GM21717 (cell line): ENCODE results near the gene PPP1R26.
"Not testable (repeated sequence)": the region's sequence is repeated elsewhere in the genome, so short reads cannot be mapped to it uniquely, and the experiment has no call there.

Experiments
- ATAC-seq: cut with Tn5 transposase; IDR thresholded peaks from one replicate; pipeline ENCODE4 v1.9.1; 2021; ENCODE audit warnings: mild to moderate bottlenecking, moderate library complexity; ENCODE audit not compliant: unreplicated experiment

PPP1R26 gene, protein sequence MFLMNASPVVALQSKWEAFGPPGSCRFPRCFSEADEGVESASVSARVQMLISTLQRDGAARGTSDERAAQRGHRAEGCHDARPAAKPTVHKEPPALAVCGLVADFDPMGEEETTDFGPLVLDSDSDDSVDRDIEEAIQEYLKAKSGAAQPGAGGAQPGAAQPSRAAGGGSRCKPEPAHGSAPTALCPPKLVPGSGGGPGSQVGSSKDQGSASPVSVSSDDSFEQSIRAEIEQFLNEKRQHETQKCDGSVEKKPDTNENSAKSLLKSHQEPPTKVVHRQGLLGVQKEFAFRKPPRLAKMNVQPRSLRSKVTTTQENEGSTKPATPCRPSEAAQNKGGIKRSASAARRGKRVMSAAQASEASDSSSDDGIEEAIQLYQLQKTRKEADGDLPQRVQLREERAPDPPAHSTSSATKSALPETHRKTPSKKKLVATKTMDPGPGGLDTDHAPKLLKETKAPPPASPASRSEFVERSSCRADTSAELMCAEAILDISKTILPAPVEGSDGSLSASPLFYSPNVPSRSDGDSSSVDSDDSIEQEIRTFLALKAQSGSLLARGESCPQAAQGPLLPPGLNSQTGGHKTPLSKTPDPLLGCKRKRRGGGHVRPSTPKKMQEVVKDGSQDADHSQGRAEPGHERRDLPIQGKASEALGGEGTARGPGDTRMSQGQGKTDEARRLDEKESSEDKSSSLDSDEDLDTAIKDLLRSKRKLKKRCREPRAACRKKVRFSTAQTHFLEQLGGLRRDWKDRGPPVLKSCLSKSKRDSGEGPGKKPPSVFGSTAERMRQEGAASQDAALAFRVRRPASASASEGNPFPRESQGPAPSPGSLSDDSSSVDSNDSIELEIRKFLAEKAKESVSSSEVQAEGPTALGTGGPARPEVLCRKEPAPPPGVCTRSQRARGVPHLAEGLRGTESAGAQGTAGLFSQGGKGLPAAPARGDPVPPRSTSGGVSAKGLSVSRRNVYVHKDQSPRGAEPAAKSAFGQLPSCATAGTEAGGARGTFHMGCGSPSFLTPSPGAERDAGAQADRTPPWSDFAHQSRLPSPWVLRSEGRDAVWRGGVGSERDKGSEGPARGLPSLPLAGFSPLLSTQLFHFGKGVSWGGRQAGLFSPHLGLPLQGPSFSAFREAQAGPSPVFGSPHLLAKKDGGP (N-terminal part only)

DNA sequence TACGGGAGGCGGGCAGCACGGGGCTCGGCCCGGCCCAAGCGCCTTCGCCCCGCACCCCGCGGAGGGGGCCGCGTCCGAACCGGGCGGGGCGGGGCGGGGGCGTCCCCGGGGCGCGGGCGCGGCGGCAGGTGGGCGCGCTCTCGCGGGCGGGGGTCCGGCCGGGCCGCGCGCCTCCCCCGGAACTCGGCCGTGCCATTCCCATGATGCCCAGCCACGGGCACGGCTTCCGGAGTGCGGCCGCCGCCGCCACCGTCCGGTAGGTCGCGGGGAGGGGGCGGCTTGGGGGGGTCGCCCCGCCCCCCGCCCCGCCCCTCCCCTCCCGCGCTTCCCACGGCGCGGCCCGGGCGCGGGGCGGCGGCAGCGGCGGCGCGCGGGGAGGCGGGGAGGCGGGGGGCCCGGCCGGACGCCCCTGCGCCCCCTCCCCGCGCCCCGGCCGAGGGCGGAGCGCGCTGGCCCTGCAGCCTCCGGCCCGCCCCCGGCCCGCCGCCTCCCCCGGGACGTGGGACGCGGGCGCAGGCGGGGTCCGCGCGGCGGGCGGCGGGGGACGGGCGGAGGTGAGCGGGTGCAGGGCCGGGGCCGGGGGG, at the start of gene PPP1R26:
TSS of gene PPP1R26 (plus strand) at position 314 of the 584 bp plus-strand sequence. CDS start 4,729 bp downstream, outside the sequence.
- ATAC-seq = no peak

DNA sequence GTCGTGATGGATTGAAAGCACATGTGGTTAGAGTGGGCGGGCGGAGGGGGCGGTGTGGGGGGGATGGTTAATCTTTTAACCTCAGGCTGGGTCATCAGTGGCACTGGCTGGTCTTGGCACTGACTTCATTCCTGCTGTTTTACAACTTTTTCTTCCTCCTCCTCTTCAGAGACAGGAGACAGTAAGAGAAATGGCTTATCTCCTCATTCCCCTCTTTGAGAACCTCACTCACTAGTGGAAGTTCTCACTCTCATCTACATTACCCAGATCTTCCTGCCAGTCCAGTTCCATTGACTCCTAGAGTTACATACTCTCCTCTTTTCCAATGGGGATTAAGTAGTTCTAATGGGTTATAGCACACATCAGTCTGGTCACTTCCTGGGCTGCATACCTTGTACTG, 42.3 kb upstream of the PPP1R26 start:
- ATAC-seq = no peak

DNA sequence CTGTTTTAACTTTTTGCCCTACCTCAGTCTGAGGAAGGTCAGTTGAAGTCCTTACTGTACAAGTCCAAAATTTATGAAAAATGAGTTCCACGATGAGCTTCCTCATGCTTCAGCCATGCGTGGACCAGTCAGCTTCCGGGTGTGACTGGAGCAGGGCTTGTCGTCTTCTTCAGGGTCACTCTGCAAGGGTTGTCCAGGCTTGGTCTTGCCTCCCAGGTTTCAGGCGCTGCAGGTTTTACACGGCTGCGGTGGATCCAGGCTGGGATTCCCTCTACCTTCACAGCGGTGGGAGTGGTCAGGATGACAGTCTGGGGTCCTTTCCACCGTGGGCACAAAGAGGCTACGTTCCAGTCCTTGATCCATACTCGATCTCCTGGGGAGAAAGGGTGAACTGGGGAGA, 41.9 kb upstream of the PPP1R26 start:
- ATAC-seq = not testable (repeated sequence)

DNA sequence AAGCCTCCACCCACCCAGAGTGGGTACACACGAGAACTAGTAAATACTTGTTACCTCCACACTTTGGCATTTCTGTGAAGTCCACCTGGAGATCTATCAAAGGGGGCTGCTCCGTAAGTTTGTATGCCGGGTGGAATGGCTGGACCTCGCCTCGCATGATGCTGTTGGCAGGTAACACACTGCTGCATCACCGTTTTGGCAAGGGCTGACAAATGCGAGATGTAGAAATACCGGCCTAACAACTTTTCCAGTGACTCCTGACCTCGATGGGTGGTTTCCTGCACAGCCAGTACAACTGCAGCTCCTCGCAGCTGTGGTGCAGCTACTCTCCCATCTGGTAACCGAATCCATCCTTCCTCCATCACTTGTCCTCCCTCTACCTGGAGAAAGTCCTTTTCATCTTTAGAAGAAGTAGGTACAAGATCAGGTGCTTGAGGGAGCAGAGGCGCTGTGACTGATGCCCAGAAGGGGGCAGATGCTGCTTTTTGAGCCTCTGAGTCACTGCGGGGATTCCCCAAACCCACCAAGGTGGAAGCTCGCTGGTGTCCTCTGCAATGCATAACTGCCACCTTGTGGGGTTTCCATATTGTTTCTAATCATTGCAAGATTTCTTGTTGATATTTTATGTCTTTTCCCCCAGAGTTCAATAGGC, 40.9 kb upstream of the PPP1R26 start:
- not testable (repeated sequence) for ATAC-seq

DNA sequence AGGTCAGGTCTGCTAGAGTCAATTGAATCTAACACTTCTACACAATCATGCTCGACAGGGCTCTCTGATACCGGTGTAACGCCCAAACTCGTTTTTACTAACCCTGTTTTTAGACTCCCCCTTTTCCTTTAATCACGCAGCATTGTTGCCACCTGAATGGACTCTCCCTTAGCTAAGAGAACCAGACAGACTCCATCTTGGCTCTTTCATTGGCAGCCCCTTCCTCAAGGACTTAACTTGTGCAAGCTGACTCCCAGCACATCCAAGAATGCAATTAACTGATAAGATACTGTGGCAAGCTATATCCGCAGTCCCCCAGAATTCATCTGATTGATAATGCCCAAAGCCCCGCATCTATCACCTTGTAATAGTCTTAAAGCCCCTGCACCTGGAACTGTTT, 40.1 kb upstream of the PPP1R26 start:
- not testable (repeated sequence) for ATAC-seq

DNA sequence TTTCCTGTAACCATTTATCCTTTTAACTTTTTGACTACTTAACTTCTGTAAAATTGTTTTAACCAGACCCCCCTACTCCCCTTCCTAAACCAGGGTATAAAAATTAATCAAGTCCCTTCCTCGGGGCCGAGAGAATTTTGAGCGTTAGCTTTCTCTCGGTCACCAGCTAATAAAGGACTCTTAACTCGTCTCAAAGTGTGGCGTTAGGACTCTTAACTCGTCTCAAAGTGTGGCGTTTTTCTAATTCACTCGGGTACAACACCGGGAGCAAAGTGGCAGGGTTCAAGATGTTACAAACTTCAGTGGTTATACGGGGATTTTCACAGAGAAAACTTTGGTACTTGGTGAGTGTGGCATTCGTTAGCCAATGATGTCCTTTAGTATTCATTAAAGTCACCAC, 39.7 kb upstream of the PPP1R26 start:
- ATAC-seq = no peak

DNA sequence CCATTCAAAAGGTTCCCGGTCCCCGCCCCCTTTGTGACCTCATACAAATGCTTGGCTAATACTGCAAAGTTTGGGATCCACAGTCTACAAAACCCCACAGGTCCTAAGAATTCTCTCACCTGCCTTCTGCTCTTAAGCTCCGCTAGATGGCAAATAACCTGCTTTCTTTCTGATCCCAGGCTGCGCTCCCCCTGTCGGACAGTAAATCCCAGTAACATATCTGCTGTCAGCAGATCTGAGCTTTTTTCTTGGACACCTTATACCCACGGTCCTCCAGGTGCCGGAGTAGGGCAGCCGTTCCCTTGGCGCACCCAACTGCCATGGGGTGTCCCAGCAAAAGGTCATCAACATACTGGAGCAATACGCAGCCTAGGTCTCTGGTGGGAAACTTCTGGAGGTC, 39.0 kb upstream of the PPP1R26 start:
- ATAC-seq = no peak

DNA sequence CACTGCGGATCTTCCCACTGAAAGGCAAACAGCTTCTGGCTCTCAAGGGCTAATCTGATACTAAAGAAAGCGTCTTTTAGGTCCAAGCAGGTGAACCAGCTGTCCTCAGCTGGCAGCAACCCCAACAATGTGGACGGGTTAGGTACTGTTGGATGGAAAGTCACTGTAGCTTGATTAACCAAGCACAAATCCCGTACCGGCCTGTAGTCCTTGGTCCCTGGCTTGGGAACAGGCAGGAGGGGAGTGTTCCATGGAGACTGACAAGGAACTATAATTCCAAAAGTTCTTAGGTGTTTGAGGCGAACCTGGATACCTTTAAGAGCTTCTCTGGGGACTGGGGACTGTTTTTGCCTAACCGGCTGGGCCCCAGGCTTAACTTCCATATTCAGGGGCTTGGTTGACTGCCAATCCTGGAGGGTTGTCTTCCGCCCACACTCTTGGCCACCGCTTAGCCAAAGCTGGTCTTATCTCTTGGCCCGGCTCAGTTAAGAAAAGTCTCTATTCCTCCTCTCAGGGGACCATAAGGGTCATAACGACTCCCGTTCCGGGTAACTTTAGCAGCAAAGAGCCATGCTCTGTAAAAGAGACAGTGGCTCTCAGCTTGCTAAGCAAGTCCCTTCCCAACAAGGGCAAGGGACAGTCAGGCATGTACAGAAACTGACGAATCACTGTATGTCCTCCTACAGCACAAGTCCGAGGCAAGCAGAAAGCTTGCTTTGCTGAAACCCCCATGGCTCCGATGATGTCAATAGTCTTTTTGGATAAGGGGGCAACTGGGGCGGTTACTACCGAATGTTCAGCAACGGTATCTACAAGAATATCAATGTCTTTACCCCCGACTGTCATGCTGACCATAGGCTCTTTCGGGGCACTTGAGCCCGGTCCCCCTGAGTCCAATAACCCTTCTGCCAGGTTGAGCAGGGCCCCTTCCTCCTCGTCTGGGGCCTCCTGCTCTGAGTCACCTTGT, 38.2 kb upstream of the PPP1R26 start:
- not testable (repeated sequence) for ATAC-seq

DNA sequence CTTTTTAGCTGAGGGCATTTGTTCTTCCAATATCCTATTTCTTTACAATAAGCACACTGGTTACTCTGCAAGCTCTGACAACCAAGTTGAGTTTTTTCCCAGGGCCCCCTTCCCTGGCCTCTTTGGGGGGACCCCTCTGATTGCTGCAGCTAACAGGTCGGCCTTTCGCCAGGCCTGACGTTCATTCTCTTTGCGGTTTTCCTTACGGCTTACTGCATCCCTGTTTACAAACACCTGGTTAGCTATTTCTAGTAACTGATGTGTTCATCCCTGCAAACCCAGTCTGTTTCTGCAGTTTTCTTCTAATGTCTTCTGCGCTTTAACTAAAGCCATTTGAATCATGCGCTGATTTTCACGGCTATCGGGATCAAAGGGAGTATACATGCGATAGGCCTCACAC, 37.5 kb upstream of the PPP1R26 start:
- no peak for ATAC-seq

DNA sequence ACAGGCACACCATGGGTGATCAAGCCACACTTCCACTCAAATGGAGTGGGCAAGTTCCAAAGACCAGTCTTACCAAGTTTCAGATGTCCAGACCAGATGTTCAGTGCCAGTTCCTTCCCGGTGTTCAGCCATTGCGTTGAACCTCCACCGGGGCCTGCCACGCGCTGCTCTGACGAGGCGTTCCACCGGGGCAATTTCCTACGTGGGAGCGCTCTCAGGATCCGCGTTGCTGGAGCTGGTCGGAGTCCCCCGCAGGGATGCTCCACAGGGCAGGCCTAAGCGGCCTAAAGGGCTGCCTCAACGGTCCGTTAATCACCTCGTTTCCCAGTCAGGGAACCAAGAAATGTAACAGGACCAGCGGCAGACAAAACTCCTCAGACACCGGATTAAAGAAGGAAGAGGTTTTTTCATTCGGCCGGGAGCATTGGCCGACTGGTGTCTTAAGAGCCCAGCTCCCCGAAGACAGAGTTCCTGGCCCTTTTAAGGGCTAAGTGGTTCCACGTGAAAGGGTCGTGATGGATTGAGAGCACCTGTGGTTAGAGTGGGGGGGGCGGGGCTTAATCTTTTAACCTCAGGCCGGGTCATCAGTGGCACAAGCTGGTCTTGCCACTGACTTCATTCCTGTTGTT, 35.7 kb upstream of the PPP1R26 start:
- ATAC-seq = no peak

DNA sequence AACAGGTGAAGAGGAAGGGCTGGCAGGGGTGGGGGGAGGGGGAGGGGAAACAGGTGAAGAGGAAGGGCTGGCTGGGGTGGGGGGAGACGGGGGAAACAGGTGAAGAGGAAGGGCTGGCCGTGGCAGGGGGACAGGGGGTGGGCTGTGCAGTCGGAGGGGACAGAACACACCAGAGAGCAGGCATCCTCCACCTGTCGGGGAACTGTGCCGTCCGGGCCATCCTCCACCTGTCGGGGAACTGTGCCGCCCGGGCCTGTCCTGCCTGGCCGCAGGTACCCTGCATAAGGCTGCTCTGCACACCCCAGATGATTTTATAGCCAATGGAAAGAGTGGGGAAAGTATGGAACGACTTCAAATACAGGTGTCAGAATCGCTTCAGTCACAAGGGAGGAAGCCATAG, 32.5 kb upstream of the PPP1R26 start:
- no peak for ATAC-seq

DNA sequence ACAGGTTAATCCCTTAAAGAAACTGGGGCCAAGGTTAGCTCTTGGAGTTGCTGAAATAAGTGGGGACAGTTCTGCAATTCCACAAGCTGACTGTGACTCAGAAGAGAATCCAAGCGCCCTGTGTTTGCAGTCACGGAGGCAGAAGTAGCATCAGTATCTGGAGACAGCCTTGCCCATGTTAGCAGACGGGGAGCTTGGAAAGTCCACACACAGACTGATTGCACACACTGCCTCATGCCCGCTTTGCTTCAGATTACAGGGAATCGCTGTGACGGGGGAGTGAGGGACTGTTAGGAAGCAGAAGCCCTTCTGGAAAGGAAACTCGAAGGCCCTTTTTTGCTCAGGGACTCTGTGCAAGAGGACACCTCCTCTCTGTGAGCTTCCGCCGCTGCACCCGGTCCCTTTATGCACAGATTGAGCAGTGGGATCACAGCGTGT, 30.9 kb upstream of the PPP1R26 start:
- no peak for ATAC-seq

DNA sequence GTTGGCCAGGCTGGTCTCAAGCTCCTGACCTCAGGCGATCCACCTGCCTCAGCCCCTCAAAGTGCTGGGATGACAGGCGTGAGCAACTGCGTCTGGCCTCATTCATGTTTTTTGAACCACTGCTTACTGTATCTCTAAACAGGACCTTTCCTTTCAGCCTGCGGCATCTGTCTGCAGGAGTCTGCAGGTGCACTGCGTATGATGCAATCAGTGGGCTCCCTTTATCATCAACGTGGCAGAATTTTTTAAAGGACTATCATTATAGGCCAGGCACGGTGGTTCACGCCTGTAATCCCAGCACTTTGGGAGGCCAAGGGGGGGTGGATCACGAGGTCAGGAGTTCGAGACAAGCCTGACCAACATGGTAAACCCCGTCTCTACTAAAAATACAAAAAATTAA, 30.1 kb upstream of the PPP1R26 start:
- ATAC-seq = not testable (repeated sequence)

DNA sequence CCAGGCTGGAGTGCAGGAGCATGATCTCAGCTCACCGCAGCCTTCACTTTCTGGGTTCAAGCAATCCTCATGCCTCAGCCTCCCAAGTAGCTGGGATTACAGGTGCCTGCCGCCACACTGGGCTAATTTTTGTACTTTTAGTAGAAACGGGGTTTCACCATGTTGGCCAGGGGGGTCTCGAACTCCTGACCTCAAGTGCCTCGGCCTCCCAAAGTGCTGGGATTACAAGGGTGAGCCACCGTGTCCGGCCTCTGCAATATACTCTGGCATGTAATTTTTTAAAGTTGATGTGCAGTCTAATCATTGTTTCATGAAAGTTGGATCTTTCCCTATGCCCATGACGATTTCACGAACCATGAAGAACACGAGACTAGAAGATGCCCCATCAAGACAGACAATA, 28.6 kb upstream of the PPP1R26 start:
- no peak for ATAC-seq

DNA sequence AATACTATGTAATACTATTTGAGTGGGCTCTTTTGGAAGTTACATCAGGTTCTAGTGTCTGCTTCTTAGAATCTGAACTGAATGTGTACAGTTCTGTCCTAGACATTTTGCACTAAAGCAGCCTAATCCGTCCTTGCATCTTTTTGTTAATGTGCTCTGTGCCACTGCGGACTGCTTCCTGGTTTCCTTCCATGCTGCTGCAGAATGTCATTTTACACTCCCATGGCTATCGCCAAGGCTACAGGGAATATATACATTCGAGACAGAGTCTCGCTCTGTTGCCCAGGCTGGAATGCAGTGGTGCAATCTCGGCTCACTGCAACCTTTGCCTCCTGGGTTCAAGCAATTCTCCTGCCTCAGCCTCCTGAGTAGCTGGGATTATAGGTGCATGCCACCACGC, 27.7 kb upstream of the PPP1R26 start:
- not testable (repeated sequence) for ATAC-seq

DNA sequence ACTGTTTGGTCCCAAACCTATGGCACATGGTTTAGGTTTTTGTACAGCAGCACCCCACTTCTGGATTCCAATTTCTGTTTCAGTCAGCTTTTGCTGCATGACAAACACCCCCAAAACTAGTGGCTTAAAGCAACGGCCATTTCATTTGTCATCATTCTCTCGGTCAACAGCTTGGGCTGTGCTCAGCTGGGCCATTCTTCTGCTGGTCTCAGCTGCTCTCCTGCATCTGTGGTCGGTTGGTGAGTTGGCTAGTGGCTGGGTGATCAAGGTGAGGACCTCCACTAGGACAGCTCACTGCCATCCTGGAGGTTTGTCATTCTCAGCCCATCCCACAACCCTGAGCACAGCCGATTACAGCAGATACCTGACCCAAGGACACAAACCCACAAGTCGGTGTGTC, 24.8 kb upstream of the PPP1R26 start:
- no peak for ATAC-seq

DNA sequence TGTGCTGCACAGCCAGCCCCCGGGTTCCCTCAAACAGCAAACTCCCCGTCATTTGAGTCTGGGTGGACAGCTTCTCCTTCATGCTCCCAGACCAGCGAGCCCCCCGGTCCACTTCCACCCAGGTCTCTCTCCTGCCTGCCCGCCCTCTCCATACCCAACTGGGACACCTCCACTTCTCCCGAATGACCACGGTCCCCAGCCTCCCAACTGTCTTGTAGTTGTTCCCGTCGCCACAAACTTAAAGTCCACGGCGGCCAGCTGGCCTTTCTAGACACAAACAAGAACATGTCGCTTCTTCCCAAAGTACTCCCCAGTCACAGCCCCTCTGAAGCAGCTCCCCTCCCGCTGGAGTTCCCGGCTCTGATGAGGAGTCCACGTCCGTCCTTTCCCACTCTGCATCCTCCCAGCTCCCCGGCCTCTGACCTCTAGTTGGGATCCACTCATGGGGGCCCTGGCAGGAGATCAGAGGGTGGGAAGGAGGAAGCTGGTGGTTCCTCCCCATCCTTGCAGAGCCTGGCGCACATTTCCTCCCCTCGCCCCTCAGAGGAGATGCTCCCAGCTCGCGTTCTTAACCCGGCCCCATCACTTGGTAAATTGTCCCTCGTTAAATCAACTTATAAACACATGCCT, 24.1 kb upstream of the PPP1R26 start:
- ATAC-seq = no peak

DNA sequence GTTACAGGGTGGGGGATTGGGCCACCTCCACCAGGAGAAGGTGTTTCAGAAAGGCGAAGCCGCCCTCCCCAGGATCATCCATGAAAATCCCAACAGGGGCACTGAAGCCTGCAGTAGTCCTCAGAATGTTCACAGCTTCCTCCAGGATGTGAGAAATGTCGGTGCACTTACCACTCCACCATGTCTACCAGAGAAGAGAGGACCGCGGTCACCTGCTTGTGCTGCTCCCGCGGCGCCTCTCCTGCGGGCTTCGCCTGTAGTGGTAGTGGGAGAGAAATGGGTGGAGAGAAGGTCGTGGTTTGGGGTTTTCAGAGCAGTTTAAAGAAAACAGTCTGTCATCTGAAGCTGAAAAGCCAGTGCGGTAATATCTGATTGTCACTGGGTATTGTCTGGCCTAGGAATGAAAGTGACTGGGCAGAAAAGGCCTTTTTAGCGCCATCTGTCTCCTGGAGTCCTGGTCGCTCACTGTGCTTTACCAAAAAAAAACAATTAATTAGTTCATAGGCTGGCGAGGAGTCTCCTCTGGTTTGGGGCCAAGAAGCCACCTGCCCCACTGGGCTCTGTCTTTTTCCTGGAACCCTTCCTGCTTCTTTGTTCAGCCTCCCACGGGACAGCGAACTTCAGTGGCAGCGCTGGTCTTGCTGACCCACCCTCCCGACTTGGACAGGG, 23.0 kb upstream of the PPP1R26 start:
- ATAC-seq = no peak
